Peyer's patch (tissue), 4 donors: Measurements from ENCODE around the gene SKAP1.

Experiments
- CTCF ChIP-seq, 6 experiments: fragments of 450-650 bp in 4 of 6; fragments of 200-600 bp in 2 of 6; sonication (generic) in 1 of 6; IDR thresholded peaks; one replicate each; pipeline ENCODE4 v1.5.1; 2017 to 2019; ENCODE audit warnings: antibody characterized with exemption in 6 of 6, mild to moderate bottlenecking in 3 of 6, moderate library complexity in 1 of 6
- POLR2A ChIP-seq, 2 donors: fragments of 450-650 bp; IDR thresholded peaks; one replicate each; pipeline ENCODE4 v1.5.1; 2017; ENCODE audit warnings: antibody characterized with exemption in 2 of 2, mild to moderate bottlenecking in 2 of 2, moderate library complexity in 2 of 2

GRCh38 chr17:48412841-48413240, 17.2 kb downstream of the SKAP1 start:
- no peak for TF ChIP-seq CTCF (IDR thresholded peaks at IDR 0.05)
- no peak for TF ChIP-seq POLR2A (IDR thresholded peaks at IDR 0.05)
